GM21529 (cell line): ENCODE results near the gene MRM3.
"Not testable (repeated sequence)": the region's sequence is repeated elsewhere in the genome, so short reads cannot be mapped to it uniquely, and the experiment has no call there.

ENCODE experiments used
- ATAC-seq: cut with Tn5 transposase; IDR thresholded peaks from one replicate; pipeline ENCODE4 v1.9.1; 2021; ENCODE audit not compliant: unreplicated experiment

The MRM3 gene

GRCh38 chr17:753418-753817 is 28.7 kb upstream of the MRM3 start:
- no peak for ATAC-seq

GRCh38 chr17:755319-755961 is 26.7 kb upstream of the MRM3 start:
- not testable (repeated sequence) for ATAC-seq

- not testable (repeated sequence) for ATAC-seq
Measured at GRCh38 chr17:756010-756567, 26.1 kb upstream of the MRM3 start.

DNA sequence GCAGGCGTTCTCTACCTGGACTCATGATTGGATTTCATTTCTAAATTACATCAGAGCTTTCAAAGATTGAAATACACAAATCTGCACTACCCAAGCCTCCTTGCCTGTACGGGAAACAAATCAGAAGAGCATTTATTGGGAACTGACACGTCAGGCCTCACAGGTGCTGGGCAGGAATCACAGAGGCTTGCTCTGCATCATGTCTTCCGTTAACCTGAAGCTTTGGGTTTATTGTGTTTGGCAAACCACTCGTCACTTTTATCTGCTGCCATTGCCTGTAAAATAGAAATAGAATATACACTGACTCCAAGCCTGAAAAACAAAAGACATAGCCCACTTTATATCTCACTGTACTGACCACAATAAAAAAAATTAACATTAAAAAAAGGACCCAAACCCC is 22.2 kb upstream of the MRM3 start:
- ATAC-seq: no peak

DNA sequence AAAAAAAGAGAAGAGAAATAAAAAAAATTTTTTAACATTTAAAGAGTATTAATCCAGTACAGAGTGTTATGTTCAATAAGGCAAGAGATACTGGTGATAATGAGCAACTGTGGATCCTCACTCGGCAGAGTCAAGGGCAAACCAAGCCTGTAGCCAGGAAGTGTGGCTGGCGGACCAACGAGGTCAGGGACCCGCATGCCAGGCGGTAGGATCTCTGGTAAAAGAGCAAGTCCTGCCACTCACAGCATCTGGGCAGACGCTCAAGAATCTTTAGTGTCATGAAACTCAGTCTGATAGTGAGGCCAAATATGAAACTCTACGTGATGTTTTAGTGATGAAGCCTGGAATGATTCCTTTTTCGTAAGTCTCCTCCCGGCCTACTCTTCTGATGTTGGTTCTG is 21.8 kb upstream of the MRM3 start:
- no peak for ATAC-seq

DNA sequence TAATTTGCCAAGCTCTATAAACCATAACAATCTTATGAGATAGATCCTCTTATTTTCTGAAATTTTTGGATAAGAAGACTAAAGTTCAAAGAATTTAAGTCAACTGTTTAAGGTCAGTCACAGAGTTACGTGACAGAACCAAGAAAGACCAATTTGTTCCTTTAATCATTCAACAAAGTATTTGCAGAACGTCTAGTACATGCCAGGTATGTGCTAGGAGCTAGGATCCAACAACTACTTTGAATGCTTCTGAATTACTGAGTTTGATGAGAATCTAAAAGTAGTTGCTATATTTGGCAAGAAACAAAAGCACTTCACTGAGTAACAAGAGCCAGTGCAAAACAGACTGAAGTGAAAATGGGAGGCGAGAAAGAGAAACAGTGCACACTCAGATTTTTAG is 15.1 kb upstream of the MRM3 start:
- no peak for ATAC-seq

DNA sequence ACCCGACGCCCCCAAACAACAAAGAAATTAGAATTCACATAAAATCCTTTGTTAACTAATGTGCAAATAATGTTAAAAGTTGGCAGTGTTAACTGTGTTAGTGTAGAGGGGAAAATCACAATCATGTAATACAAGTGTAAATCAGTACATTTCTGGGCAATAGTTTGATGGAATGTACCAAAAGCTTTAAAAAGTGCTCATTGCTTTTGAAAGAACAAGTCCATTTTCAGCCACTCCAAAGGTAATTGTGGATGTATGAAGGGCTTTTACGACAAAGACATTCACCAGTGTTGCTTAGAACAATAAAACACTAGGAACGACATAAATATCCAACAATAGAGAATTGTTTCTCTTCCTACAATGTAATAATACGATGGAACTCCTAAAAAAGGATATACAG is 9.1 kb upstream of the MRM3 start:
- no peak for ATAC-seq

- ATAC-seq: no peak
Measured at GRCh38 chr17:773467-774312, 8.5 kb upstream of the MRM3 start.

DNA sequence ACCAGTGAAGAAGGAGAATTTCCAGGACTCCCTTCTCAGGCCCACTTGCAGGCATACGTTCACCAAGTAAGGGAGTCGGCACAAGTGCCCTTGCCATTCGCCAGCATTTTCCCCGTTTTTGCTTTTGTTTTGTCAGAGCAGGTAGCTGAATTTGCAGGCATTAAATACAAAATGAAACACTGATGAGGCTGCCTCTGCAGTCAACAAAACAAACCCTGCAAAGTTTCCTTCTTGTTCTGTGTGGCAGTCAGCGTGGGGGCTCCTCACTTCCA is 7.9 kb upstream of the MRM3 start:
- ATAC-seq: no peak

GRCh38 chr17:778096-778495 is 4.1 kb upstream of the MRM3 start:
- ATAC-seq: no peak

- ATAC-seq: no peak
Measured at GRCh38 chr17:784143-784542, 2.0 kb downstream of the MRM3 start.

DNA sequence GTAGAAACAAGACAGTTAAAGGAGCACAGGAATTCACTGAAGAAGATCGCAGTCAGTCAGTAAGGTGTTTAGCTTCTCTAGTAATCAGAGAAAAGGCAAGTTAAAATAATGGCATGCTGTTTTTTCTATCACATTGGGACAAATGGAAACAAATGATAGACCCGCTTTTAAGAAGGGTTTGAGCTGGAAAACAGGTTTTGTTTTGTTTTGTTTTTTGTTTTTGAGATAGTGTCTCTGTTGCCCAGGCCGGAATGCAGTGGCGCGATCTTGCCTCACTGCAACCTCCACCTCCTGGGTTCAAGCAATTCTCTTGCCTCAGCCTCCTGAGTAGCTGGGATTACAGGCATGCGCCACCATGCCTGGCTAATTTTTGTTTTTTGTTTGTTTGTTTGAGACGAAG is 3.7 kb downstream of the MRM3 start:
- not testable (repeated sequence) for ATAC-seq

GRCh38 chr17:787641-788221 is 5.6 kb downstream of the MRM3 start:
- ATAC-seq: no peak

- ATAC-seq: no peak
Measured at GRCh38 chr17:788551-788950, 6.4 kb downstream of the MRM3 start.

GRCh38 chr17:789160-789840 is 7.1 kb downstream of the MRM3 start:
- ATAC-seq: no peak

- ATAC-seq: not testable (repeated sequence)
Measured at GRCh38 chr17:789931-790873, 8.0 kb downstream of the MRM3 start.

- ATAC-seq: not testable (repeated sequence)
Measured at GRCh38 chr17:790874-791247, 8.7 kb downstream of the MRM3 start.

- no peak for ATAC-seq
Measured at GRCh38 chr17:791829-792228, 9.7 kb downstream of the MRM3 start.

DNA sequence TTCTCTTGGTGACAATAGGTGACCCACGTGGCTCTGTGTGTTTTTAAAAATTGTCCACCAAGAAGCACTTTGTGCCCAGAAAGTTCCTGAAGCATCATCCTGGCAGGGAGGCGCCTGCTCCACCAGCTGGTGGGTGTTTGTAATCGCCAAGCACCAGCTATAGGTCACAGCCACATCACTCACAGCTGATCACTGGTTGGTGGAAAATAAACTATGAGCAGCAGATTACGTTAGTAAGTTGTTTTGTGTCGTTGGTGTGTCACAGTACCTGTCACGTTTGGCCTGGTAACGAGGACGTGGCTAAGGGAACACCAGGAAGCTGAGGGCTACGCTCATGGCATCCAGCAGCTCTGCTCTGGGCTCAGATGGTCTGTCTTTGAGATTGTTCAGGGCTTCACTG is 10.1 kb downstream of the MRM3 start:
- no peak for ATAC-seq

DNA sequence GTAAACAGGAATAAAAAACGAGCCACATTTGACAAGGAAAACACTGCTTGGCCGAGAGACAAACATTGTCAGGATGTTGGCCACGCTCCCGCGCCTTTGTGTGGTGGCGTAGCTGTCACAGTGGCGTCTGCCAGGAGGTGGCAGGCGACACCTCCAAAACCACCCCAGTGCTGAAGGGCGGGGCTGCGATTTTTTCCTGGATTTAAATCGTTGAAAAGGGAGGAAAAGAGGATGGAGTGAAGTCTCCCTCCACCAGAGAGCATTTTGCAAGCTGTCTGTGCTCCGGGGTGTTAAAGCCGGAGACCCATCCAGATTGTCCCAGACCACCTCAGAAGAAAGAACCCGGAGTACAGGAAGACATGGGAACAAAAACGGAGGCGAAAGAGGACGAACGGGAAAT is 12.7 kb downstream of the MRM3 start:
- no peak for ATAC-seq

GRCh38 chr17:795276-795675 is 13.1 kb downstream of the MRM3 start:
- ATAC-seq: no peak
